ENCODE data around the gene REG4. TPM values are rescaled to one million over a fixed set of nuclear protein-coding genes. Genes with fewer than 3 reads are reported as not detected.
"Not testable (repeated sequence)": the region's sequence is repeated elsewhere in the genome, so short reads cannot be mapped to it uniquely, and the experiment has no call there.

REG4 gene
- total and polyA plus RNA-seq, 4 donors, result 0.08 TPM; not detected in 3

DNA sequence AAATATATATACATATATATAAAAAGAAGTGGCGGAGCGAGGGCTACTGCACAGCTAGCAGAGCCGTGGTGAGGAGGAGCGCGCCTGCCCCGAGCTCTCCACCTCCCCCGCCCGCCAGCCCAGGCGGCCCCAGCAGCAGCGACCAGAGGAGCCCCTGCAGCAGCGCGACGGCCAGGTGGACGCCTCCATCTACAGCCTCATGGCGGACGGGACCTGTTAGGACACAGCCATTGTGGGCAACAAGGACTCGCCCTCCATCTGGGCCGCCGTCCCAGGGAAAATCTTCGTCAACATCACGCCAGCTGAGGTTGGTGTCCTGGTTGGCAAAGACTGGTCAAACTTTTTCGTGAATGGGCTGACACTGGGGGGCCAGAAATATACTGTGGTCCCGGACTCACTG, 41.9 kb upstream of the REG4 start:
- Histone ChIP-seq H3K9me3 (ENCODE audit: control insufficient read depth in 4 of 4, insufficient read depth in 3 of 4, low read length in 3 of 4) (no peaks in the 10 kb centered on the region), H3K27ac (ENCODE audit: low read depth in 1 of 2, low read length in 1 of 2) (no peak overlapping the region), H3K4me3 (no peak overlapping the region), H3K36me3 (ENCODE audit: control insufficient read depth in 4 of 4, insufficient read depth in 4 of 4, low read length in 4 of 4) (no peaks in the 10 kb centered on the region), H3K4me1 (ENCODE audit: control insufficient read depth in 5 of 5, insufficient read depth in 5 of 5, low read length in 5 of 5) (no peaks in the 10 kb centered on the region), H3K27me3 (ENCODE audit: control insufficient read depth in 3 of 3, insufficient read depth in 3 of 3, low read length in 2 of 3) (no peaks in the 10 kb centered on the region), H3K9ac (ENCODE audit: insufficient read depth in 1 of 2, low read length in 2 of 2) (no peak overlapping the region)
- WGBS, 2 donors, result 97 to 98% methylated on average over 22 to 23 of the region's 23 CpGs
- TF ChIP-seq, protein P1, sequence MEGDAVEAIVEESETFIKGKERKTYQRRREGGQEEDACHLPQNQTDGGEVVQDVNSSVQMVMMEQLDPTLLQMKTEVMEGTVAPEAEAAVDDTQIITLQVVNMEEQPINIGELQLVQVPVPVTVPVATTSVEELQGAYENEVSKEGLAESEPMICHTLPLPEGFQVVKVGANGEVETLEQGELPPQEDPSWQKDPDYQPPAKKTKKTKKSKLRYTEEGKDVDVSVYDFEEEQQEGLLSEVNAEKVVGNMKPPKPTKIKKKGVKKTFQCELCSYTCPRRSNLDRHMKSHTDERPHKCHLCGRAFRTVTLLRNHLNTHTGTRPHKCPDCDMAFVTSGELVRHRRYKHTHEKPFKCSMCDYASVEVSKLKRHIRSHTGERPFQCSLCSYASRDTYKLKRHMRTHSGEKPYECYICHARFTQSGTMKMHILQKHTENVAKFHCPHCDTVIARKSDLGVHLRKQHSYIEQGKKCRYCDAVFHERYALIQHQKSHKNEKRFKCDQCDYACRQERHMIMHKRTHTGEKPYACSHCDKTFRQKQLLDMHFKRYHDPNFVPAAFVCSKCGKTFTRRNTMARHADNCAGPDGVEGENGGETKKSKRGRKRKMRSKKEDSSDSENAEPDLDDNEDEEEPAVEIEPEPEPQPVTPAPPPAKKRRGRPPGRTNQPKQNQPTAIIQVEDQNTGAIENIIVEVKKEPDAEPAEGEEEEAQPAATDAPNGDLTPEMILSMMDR (IDR thresholded peaks at IDR 0.05; ENCODE audit: control extremely low read depth, extremely low read depth), result no peak
- ATAC-seq (ENCODE audit: insufficient read depth, low FRiP score), result no peak
- DNase-seq, result no peak

DNA sequence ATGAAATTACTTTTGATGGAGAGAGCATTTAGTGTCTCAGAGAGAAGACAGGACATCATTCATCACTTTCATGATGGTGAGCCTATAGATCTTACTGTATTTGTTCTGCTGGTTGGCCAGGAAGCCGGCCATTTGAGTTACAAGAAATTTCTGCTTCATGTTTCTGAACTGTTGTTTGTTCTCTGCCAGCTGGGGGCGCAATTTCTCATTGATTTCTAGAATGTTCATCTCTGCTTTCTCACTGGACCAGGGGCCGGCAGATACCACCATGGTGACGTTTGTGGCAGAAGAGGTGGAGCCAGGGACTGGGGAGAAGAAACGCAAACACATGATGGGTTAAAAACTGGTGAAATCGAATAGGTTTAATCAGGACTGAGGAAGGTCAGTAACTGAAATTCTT, 32.9 kb upstream of the REG4 start:
- 71 to 84% methylated on average over 6 of the region's 6 CpGs for WGBS, 2 donors

DNA sequence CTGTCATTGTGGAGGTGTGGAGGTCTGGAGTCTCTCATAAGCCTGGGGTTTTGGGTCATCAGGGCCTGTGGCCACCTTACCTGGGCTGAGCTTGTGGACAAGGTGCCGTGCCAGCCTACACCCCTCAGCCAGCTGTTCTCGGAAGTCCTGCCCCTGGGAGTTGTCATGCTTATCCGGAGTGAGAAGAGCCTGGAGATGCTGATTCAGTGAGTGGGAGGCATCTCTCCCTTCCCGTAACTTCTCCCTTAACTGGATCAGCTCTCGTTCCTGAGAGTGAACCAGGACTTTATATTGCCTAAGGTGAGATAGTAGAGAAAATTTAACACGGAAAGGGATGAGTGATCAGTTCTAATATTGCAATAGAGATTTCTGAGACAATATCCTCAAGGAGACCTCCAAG, 30.0 kb upstream of the REG4 start:
- no peak for ATAC-seq (ENCODE audit: insufficient read depth, low FRiP score)
- WGBS, 2 donors, result 89 to 95% methylated on average over 6 of the region's 6 CpGs
- H3K4me1 ChIP-seq (ENCODE audit: control insufficient read depth in 5 of 5, insufficient read depth in 5 of 5, low read length in 5 of 5), result no peaks in the 10 kb centered on the region

More for the DNA sequence above, 32.9 kb upstream of the REG4 start:
- DNase-seq; H3K27ac ChIP-seq (ENCODE audit: low read depth in 1 of 2, low read length in 1 of 2); H3K4me1 ChIP-seq (ENCODE audit: control insufficient read depth in 5 of 5, insufficient read depth in 5 of 5, low read length in 5 of 5); H3K4me3 ChIP-seq; H3K36me3 ChIP-seq (ENCODE audit: control insufficient read depth in 4 of 4, insufficient read depth in 4 of 4, low read length in 4 of 4); ATAC-seq (ENCODE audit: insufficient read depth, low FRiP score); H3K9ac ChIP-seq (ENCODE audit: insufficient read depth in 1 of 2, low read length in 2 of 2); H3K27me3 ChIP-seq (ENCODE audit: control insufficient read depth in 3 of 3, insufficient read depth in 3 of 3, low read length in 2 of 3); H3K9me3 ChIP-seq (ENCODE audit: control insufficient read depth in 4 of 4, insufficient read depth in 3 of 4, low read length in 3 of 4): not testable (repeated sequence)

GRCh38 chr1:119840745-119841144, 29.5 kb upstream of the REG4 start:
- Histone ChIP-seq H3K36me3 (ENCODE audit: control insufficient read depth in 4 of 4, insufficient read depth in 4 of 4, low read length in 4 of 4) (no peaks in the 10 kb centered on the region), H3K4me1 (ENCODE audit: control insufficient read depth in 5 of 5, insufficient read depth in 5 of 5, low read length in 5 of 5) (no peaks in the 10 kb centered on the region), H3K4me3 (no peak overlapping the region), H3K9ac (ENCODE audit: insufficient read depth in 1 of 2, low read length in 2 of 2) (no peak overlapping the region), H3K27me3 (ENCODE audit: control insufficient read depth in 3 of 3, insufficient read depth in 3 of 3, low read length in 2 of 3) (no peaks in the 10 kb centered on the region), H3K27ac (ENCODE audit: low read depth in 1 of 2, low read length in 1 of 2) (no peak overlapping the region), H3K9me3 (ENCODE audit: control insufficient read depth in 4 of 4, insufficient read depth in 3 of 4, low read length in 3 of 4) (no peaks in the 10 kb centered on the region)
- DNase-seq, result no peak
- ATAC-seq (ENCODE audit: insufficient read depth, low FRiP score), result no peak
- WGBS, 2 donors, result 45 to 76% methylated on average over 1 of the region's 1 CpG
- TF ChIP-seq, protein P1 (IDR thresholded peaks at IDR 0.05; ENCODE audit: control extremely low read depth, extremely low read depth), result no peak

More for the DNA sequence above, 30.0 kb upstream of the REG4 start:
- Histone ChIP-seq H3K9ac (ENCODE audit: insufficient read depth in 1 of 2, low read length in 2 of 2) (no peak overlapping the region), H3K9me3 (ENCODE audit: control insufficient read depth in 4 of 4, insufficient read depth in 3 of 4, low read length in 3 of 4) (no peaks in the 10 kb centered on the region), H3K4me3 (no peak overlapping the region), H3K27ac (ENCODE audit: low read depth in 1 of 2, low read length in 1 of 2) (no peak overlapping the region), H3K36me3 (ENCODE audit: control insufficient read depth in 4 of 4, insufficient read depth in 4 of 4, low read length in 4 of 4) (no peaks in the 10 kb centered on the region), H3K27me3 (ENCODE audit: control insufficient read depth in 3 of 3, insufficient read depth in 3 of 3, low read length in 2 of 3) (no peaks in the 10 kb centered on the region)
- TF ChIP-seq, protein P1 (IDR thresholded peaks at IDR 0.05; ENCODE audit: control extremely low read depth, extremely low read depth), result no peak
- DNase-seq, result no peak

Data from lung (tissue), 12 donors.